ENCODE data around the gene THSD8.

The THSD8 gene

DNA sequence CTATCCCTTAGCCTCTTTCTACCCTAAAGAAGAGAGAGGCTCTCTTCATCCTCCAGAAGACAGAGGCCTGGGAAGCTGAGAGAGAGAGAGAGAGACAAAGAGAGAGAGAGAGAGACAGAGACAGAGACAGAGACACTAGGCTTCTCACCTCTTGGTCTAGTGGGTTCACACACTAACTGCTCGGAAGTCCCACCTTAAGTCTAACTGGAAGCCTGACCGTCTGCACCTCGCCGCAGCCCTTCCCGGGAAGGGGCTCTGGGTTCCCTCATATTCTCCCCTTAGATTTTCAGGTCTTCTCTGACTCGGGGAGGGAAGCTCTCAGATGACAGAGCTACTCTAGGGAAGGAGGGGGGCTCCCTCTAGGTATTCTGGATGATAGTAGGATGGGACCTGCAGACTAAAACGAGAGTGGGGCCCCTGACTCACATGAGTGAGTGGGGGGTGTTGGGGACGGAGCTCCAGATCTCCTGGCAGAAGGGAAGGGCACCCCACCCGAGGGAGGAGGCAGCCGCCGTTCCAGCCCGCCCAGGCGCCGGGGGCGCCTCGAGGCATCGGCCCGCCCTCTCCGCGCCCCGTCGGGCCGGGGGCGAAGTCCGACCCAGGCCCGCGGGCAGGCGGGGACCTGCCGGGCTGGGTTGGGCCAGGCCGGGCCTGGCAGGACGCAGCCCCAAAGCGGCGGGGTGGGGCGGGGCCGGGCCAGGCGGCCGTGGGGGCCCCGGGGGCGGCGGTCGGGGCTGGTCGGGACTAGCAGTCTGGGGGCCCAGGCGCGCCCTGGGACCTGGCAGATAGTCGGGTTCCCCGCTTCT is 12.6 kb upstream of the THSD8 start:
- Histone ChIP-seq H4K91ac (ENCODE audit: low read depth, low read length) (peak overlapping the region; percentile 84), H2AK5ac (ENCODE audit: low read length) (peak overlapping the region; percentile 88), H3K9me3 (ENCODE audit: insufficient read depth, low read depth, low read length) (peaks cover 2% of the 10 kb centered on the region), H2BK120ac (ENCODE audit: insufficient read depth, low read length, poor library complexity) (peak overlapping the region; percentile 92), H4K8ac (ENCODE audit: low read depth, low read length) (peak overlapping the region; percentile 96), H3K79me2 (ENCODE audit: control insufficient read depth, insufficient read depth, low read length, poor library complexity) (peaks cover 27% of the 10 kb centered on the region), H3K4ac (ENCODE audit: low read depth, low read length) (peak overlapping the region; percentile 71), H3K27ac (ENCODE audit: low read depth, low read length) (peak overlapping the region; percentile 96), H3K4me3 (ENCODE audit: low read depth, low read length) (no peak overlapping the region), H3K23ac (ENCODE audit: low read length) (no peak overlapping the region), H2BK5ac (ENCODE audit: low read depth, low read length, poor library complexity) (peak overlapping the region; percentile 90), H2BK12ac (ENCODE audit: low read length) (peak overlapping the region; percentile 85), H3K79me1 (ENCODE audit: low read length) (peaks cover 76% of the 10 kb centered on the region), H3K14ac (ENCODE audit: low read length) (peak overlapping the region; percentile 86), H3K4me2 (ENCODE audit: low read length) (peak overlapping the region; percentile 96), H3K9ac (ENCODE audit: low read length) (peak overlapping the region; percentile 37), H3K36me3 (ENCODE audit: control insufficient read depth in 1 of 2, insufficient read depth in 2 of 2, low read length in 2 of 2) (peaks cover 0 to 2% of the 10 kb centered on the region in 2 experiments), H3K4me1 (ENCODE audit: control insufficient read depth in 1 of 2, insufficient read depth in 2 of 2, low read length in 2 of 2) (peaks cover 46 to 50% of the 10 kb centered on the region in 2 experiments), H4K12ac (ENCODE audit: low read depth, low read length) (peak overlapping the region; percentile 70), H3K18ac (ENCODE audit: low read length) (peak overlapping the region; percentile 87), H3K27me3 (ENCODE audit: insufficient read depth, low read length) (no peaks in the 10 kb centered on the region), H2AFZ (ENCODE audit: insufficient read depth, low read length, poor library complexity) (peak overlapping the region; percentile 42)
- DNase-seq = no peak
- WGBS (ENCODE audit: extremely low coverage, insufficient coverage, insufficient read length) = no CpG with 5 or more reads among the region's 46 CpGs

DNA sequence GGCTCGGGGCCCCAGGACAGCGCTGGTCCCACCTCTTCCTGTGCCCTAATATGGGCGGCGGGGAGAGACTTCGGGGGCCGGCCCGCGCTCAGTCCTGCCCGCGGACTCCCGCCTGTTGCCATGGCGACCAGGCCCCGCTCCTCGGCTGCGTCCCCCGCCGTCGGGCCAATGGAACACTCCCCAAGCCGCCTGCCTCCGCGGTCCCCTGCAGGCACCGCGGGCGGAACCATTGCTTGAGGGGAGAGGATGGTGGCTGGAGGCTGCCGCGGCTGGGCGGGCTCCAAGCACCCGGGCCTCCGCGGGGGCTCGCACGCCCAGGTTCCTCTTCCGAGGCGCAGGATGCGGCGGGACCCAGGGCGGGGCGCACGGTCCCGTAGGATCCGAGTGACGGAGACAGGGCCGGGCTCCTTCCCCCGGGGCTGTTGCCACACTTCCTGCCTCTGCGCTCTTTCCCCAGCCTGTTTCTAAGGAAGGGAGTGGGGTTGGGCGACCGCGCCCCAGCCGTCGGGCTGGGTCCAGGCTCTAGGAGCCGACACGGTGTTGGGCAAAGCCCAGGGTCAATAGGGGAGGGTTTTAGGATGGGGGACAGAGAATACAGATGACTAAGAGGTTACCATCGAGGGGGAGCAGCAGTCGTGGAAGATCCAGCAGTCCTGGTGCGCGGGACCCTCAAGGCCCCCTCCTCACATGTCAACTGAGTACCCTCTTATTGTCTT is 11.8 kb upstream of the THSD8 start:
- H2AFZ ChIP-seq (ENCODE audit: insufficient read depth, low read length, poor library complexity) = peak overlapping the region; percentile 41
- peaks cover 39 to 44% of the 10 kb centered on the region in 2 experiments for H3K4me1 ChIP-seq (ENCODE audit: control insufficient read depth in 1 of 2, insufficient read depth in 2 of 2, low read length in 2 of 2)
- H4K91ac ChIP-seq (ENCODE audit: low read depth, low read length) = peak overlapping the region; percentile 84
- peak overlapping the region; percentile 90 for H2BK5ac ChIP-seq (ENCODE audit: low read depth, low read length, poor library complexity)
- peak overlapping the region; percentile 59 for H3K4me3 ChIP-seq (ENCODE audit: low read depth, low read length)
- H4K12ac ChIP-seq (ENCODE audit: low read depth, low read length) = peak overlapping the region; percentile 5
- peak overlapping the region; percentile 86 for H2AK5ac ChIP-seq (ENCODE audit: low read length)
- H3K14ac ChIP-seq (ENCODE audit: low read length) = peak overlapping the region; percentile 80
- peaks cover 0 to 2% of the 10 kb centered on the region in 2 experiments for H3K36me3 ChIP-seq (ENCODE audit: control insufficient read depth in 1 of 2, insufficient read depth in 2 of 2, low read length in 2 of 2)
- peak overlapping the region; percentile 96 for H3K4me2 ChIP-seq (ENCODE audit: low read length)
- peaks cover 2% of the 10 kb centered on the region for H3K9me3 ChIP-seq (ENCODE audit: insufficient read depth, low read depth, low read length)
- peak overlapping the region; percentile 69 for H2BK12ac ChIP-seq (ENCODE audit: low read length)
- no peak overlapping the region for H3K23ac ChIP-seq (ENCODE audit: low read length)
- H3K18ac ChIP-seq (ENCODE audit: low read length) = peak overlapping the region; percentile 87
- peaks cover 69% of the 10 kb centered on the region for H3K79me1 ChIP-seq (ENCODE audit: low read length)
- peak overlapping the region; percentile 96 for H4K8ac ChIP-seq (ENCODE audit: low read depth, low read length)
- no CpG with 5 or more reads among the region's 56 CpGs for WGBS (ENCODE audit: extremely low coverage, insufficient coverage, insufficient read length)
- H3K79me2 ChIP-seq (ENCODE audit: control insufficient read depth, insufficient read depth, low read length, poor library complexity) = peaks cover 26% of the 10 kb centered on the region
- peak; percentile 91 to 93 for DNase-seq
- peak overlapping the region; percentile 31 for H3K9ac ChIP-seq (ENCODE audit: low read length)
- peak overlapping the region; percentile 57 for H2BK120ac ChIP-seq (ENCODE audit: insufficient read depth, low read length, poor library complexity)
- H3K27me3 ChIP-seq (ENCODE audit: insufficient read depth, low read length) = no peaks in the 10 kb centered on the region
- H3K27ac ChIP-seq (ENCODE audit: low read depth, low read length) = peak overlapping the region; percentile 96
- H3K4ac ChIP-seq (ENCODE audit: low read depth, low read length) = peak overlapping the region; percentile 57

DNA sequence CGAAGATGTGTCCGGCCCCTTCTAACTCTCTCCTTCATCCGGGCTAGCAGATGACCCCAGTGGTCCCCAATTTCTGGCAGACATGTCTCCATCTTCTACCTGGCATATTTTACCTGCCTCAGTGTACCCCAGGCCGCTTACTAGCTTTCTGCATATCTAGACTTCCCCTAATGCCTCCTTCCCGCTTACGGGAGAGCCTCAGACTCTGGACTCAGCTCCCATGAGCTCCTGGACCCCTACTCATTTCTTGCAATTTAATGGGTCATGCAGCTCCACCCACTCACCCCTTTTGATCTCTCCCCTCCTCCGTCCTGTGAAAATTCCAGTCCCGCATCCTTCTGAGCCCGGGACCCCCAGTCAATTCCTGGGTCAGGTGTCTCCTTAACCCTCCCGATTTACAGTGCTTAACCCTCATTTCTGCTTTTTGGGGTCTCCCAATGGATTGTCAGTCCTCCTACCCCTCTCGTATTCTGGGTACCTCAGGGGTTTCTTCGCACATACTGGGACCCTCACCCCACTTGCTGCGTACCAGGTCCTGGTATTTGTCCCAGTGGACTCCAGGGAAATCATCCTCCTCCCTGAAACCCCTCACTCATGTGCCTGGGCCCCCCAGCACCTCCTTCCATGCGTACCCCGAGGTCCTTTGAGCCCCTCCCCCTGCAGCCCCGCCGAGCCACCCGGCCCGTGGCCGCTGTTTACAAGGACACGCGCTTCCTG is 11.1 kb upstream of the THSD8 start:
- H4K8ac ChIP-seq (ENCODE audit: low read depth, low read length) = peak overlapping the region; percentile 96
- H2BK12ac ChIP-seq (ENCODE audit: low read length) = peak overlapping the region; percentile 69
- H3K14ac ChIP-seq (ENCODE audit: low read length) = peak overlapping the region; percentile 80
- peaks cover 62% of the 10 kb centered on the region for H3K79me1 ChIP-seq (ENCODE audit: low read length)
- H3K9me3 ChIP-seq (ENCODE audit: insufficient read depth, low read depth, low read length) = peaks cover 2% of the 10 kb centered on the region
- no peak overlapping the region for H3K23ac ChIP-seq (ENCODE audit: low read length)
- peaks cover 32 to 36% of the 10 kb centered on the region in 2 experiments for H3K4me1 ChIP-seq (ENCODE audit: control insufficient read depth in 1 of 2, insufficient read depth in 2 of 2, low read length in 2 of 2)
- H3K27ac ChIP-seq (ENCODE audit: low read depth, low read length) = peak overlapping the region; percentile 96
- H3K79me2 ChIP-seq (ENCODE audit: control insufficient read depth, insufficient read depth, low read length, poor library complexity) = peaks cover 26% of the 10 kb centered on the region
- H3K36me3 ChIP-seq (ENCODE audit: control insufficient read depth in 1 of 2, insufficient read depth in 2 of 2, low read length in 2 of 2) = peaks cover 0 to 2% of the 10 kb centered on the region in 2 experiments
- H4K91ac ChIP-seq (ENCODE audit: low read depth, low read length) = peak overlapping the region; percentile 84
- H2BK5ac ChIP-seq (ENCODE audit: low read depth, low read length, poor library complexity) = peak overlapping the region; percentile 90
- no peaks in the 10 kb centered on the region for H3K27me3 ChIP-seq (ENCODE audit: insufficient read depth, low read length)
- peak overlapping the region; percentile 86 for H2AK5ac ChIP-seq (ENCODE audit: low read length)
- no CpG with 5 or more reads among the region's 22 CpGs for WGBS (ENCODE audit: extremely low coverage, insufficient coverage, insufficient read length)
- DNase-seq = peak in 1 of 2 donors; percentile 26
- peak overlapping the region; percentile 96 for H3K4me2 ChIP-seq (ENCODE audit: low read length)
- peak overlapping the region; percentile 41 for H2AFZ ChIP-seq (ENCODE audit: insufficient read depth, low read length, poor library complexity)
- peak overlapping the region; percentile 31 for H3K9ac ChIP-seq (ENCODE audit: low read length)
- H2BK120ac ChIP-seq (ENCODE audit: insufficient read depth, low read length, poor library complexity) = peak overlapping the region; percentile 57
- peak overlapping the region; percentile 5 for H4K12ac ChIP-seq (ENCODE audit: low read depth, low read length)
- peak overlapping the region; percentile 87 for H3K18ac ChIP-seq (ENCODE audit: low read length)
- no peak overlapping the region for H3K4me3 ChIP-seq (ENCODE audit: low read depth, low read length)
- H3K4ac ChIP-seq (ENCODE audit: low read depth, low read length) = peak overlapping the region; percentile 57
